GM23338 (cell line): Measurements from ENCODE around the gene CACNA1C. TPM values are rescaled to one million over a fixed set of nuclear protein-coding genes. Genes with fewer than 3 reads are reported as not detected.

Source experiments
- ATAC-seq: fragments of 200-7000 bp; cut with Tn5 transposase; 3 replicates; pipeline ENCODE4 v1.9.1; 2020
- DNase-seq: peaks from one replicate; pipeline ENCODE4 v3.0.0-alpha.2; 2015; ENCODE audit warnings: low spot score
- H2AFZ ChIP-seq: fragments of 200-600 bp; sonication (generic); 2 replicates; pipeline ENCODE4 v1.8.0; 2016; ENCODE audit warnings: antibody characterized with exemption, mild to moderate bottlenecking, moderate library complexity
- H3F3A ChIP-seq: fragments of 200-600 bp; sonication (generic); replicated peaks from 2 replicates; pipeline ENCODE4 v1.8.0; 2017; ENCODE audit warnings: antibody characterized with exemption, mixed run types, low read depth
- H3K27ac ChIP-seq: fragments of 200-600 bp; sonication (generic); 2 replicates; pipeline ENCODE4 v1.6.1; 2016; ENCODE audit warnings: low read depth
- H3K27me3 ChIP-seq: fragments of 200-600 bp; sonication (generic); 2 replicates; pipeline ENCODE4 v1.8.0; 2016; ENCODE audit warnings: mild to moderate bottlenecking, mixed run types, moderate library complexity; ENCODE audit not compliant: insufficient read depth
- H3K36me3 ChIP-seq: fragments of 200-600 bp; sonication (generic); 2 replicates; pipeline ENCODE4 v1.8.0; 2016; ENCODE audit warnings: mild to moderate bottlenecking; ENCODE audit not compliant: insufficient read depth
- H3K4me1 ChIP-seq: fragments of 200-600 bp; sonication (generic); 2 replicates; pipeline ENCODE4 v1.8.0; 2016; ENCODE audit warnings: mild to moderate bottlenecking, moderate library complexity; ENCODE audit not compliant: insufficient read depth
- H3K4me2 ChIP-seq: fragments of 200-600 bp; sonication (generic); 2 replicates; pipeline ENCODE4 v1.7.1; 2017; ENCODE audit warnings: mixed run types
- H3K4me3 ChIP-seq: fragments of 200-600 bp; sonication (generic); 2 replicates; pipeline ENCODE4 v1.6.1; 2016; ENCODE audit warnings: mixed run types
- H3K79me2 ChIP-seq: fragments of 200-600 bp; sonication (generic); replicated peaks from 2 replicates; pipeline ENCODE4 v1.8.0; 2017; ENCODE audit warnings: mild to moderate bottlenecking; ENCODE audit not compliant: insufficient read depth
- H3K9me2 ChIP-seq: fragments of 200-600 bp; sonication (generic); 2 replicates; pipeline ENCODE4 v1.8.0; 2017; ENCODE audit not compliant: insufficient read depth
- H4K20me1 ChIP-seq: fragments of 200-600 bp; sonication (generic); replicated peaks from 2 replicates; pipeline ENCODE4 v1.8.0; 2017; ENCODE audit warnings: mild to moderate bottlenecking; ENCODE audit not compliant: insufficient read depth
- H3K27ac Mint-ChIP-seq: 2 replicates; pipeline ENCODE4 v1.8.0; 2020; ENCODE audit warnings: inconsistent platforms, mild to moderate bottlenecking, moderate library complexity, mixed read lengths
- H3K27me3 Mint-ChIP-seq: 3 replicates; pipeline ENCODE4 v1.8.0; 2022; ENCODE audit warnings: low read depth, mild to moderate bottlenecking, moderate library complexity, mixed read lengths, inconsistent platforms; ENCODE audit not compliant: insufficient read depth, poor library complexity
- H3K36me3 Mint-ChIP-seq: 3 replicates; pipeline ENCODE4 v1.8.0; 2021; ENCODE audit warnings: low read depth, mild to moderate bottlenecking, inconsistent platforms, moderate library complexity, mixed read lengths
- H3K4me1 Mint-ChIP-seq: 3 replicates; pipeline ENCODE4 v1.8.0; 2020; ENCODE audit warnings: mild to moderate bottlenecking, inconsistent platforms, mixed read lengths
- H3K4me3 Mint-ChIP-seq: 3 replicates; pipeline ENCODE4 v1.8.0; 2021; ENCODE audit warnings: moderate library complexity, mild to moderate bottlenecking, inconsistent platforms, mixed read lengths
- H3K9me3 Mint-ChIP-seq: 3 replicates; pipeline ENCODE4 v1.8.0; 2020; ENCODE audit warnings: moderate library complexity, mild to moderate bottlenecking, inconsistent platforms, mixed read lengths
- CREB1 ChIP-seq: fragments of 250-450 bp; sonication (Bioruptor Pico); IDR thresholded peaks from 2 replicates; pipeline ENCODE4 v1.5.0; 2020; ENCODE audit warnings: low read depth, mild to moderate bottlenecking, moderate library complexity
- CTCF ChIP-seq, 2 experiments: fragments of 200-600 bp in 1 of 2; sonication (generic) in 1 of 2; conservative IDR thresholded peaks; 2 replicates each; pipeline versions ENCODE4 v1.5.1 to v1.6.1; 2016 to 2017; ENCODE audit warnings: antibody characterized with exemption in 2 of 2, low read depth in 2 of 2, mild to moderate bottlenecking in 2 of 2, moderate library complexity in 1 of 2
- ETS1 ChIP-seq: IDR thresholded peaks from 2 replicates; pipeline ENCODE4 v1.6.1; 2016; ENCODE audit warnings: antibody characterized with exemption
- EZH2 ChIP-seq: fragments of 200-600 bp; sonication (generic); IDR thresholded peaks from one replicate; pipeline ENCODE4 v1.8.0; 2017; ENCODE audit warnings: antibody characterized with exemption, mild to moderate bottlenecking, low read depth; ENCODE audit not compliant: unreplicated experiment
- EZH2phosphoT487 ChIP-seq: fragments of 200-600 bp; sonication (generic); IDR thresholded peaks from one replicate; pipeline ENCODE4 v1.8.1; 2018; ENCODE audit warnings: antibody characterized with exemption; ENCODE audit not compliant: unreplicated experiment
- JUNB ChIP-seq: IDR thresholded peaks from one replicate; pipeline ENCODE4 v1.6.1; 2016; ENCODE audit warnings: antibody characterized with exemption; ENCODE audit not compliant: unreplicated experiment
- NANOG ChIP-seq: IDR thresholded peaks from 2 replicates; pipeline ENCODE4 v1.6.1; 2016; ENCODE audit warnings: antibody characterized with exemption, borderline replicate concordance
- POLR2AphosphoS5 ChIP-seq: IDR thresholded peaks from 2 replicates; pipeline ENCODE4 v1.6.1; 2016; ENCODE audit warnings: antibody characterized with exemption, low read depth
- REST ChIP-seq: IDR thresholded peaks from one replicate; pipeline ENCODE4 v1.6.1; 2018; ENCODE audit warnings: antibody characterized with exemption; ENCODE audit not compliant: unreplicated experiment
- STAT1 ChIP-seq: IDR thresholded peaks from one replicate; pipeline ENCODE4 v1.6.1; 2016; ENCODE audit warnings: antibody characterized with exemption; ENCODE audit not compliant: unreplicated experiment
- ZNF114 ChIP-seq: fragments of 250-450 bp; sonication (Bioruptor Pico); IDR thresholded peaks from 2 replicates; pipeline ENCODE4 v1.5.0; 2020; ENCODE audit warnings: mild to moderate bottlenecking, moderate library complexity
- ZNF331 ChIP-seq: fragments of 250-450 bp; sonication (Bioruptor Pico); IDR thresholded peaks from 2 replicates; pipeline ENCODE4 v1.5.0; 2020; ENCODE audit warnings: low read depth, mild to moderate bottlenecking, moderate library complexity
- ZNF462 ChIP-seq: fragments of 250-450 bp; sonication (Bioruptor Pico); IDR thresholded peaks from 2 replicates; pipeline ENCODE4 v1.5.0; 2020; ENCODE audit warnings: mild to moderate bottlenecking, moderate library complexity
- polyA plus RNA-seq: library from polyadenylated mRNA; unstranded; fragments of >200 nt; fragmentation: Nextera tagmentation; extraction: Ambion mirVana; gene quantifications from 2 replicates; pipeline ENCODE4 v1.2.1, GENCODE V29; 2016
- total RNA-seq: library from RNA; depleted of rRNA; stranded (reverse); fragments of >200 nt; shearing (Covaris generic); gene quantifications from 2 replicates; pipeline ENCODE4 v1.2.3, GENCODE V29; 2014

The CACNA1C gene
- total and polyA plus RNA-seq, 2 experiments from 2014 or later = 0.78 to 2.1 TPM

GRCh38 chr12:2263901-2264300 lies 211.1 kb downstream of the CACNA1C start (continued):
- TF ChIP-seq ZNF462 (CRISPR knock-in tag) = no peak

- no peaks in the 10 kb centered on the region for H3K79me2 ChIP-seq
- no peak overlapping the region for H2AFZ ChIP-seq
- H3K4me3 ChIP-seq = no peak overlapping the region
- no peaks in the 10 kb centered on the region for H3K36me3 ChIP-seq
- Mint-ChIP-seq H3K36me3 (no peaks in the 10 kb centered on the region), H3K27me3 (peaks cover 3% of the 10 kb centered on the region), H3K4me3 (no peak overlapping the region), H3K9me3 (no peaks in the 10 kb centered on the region), H3K4me1 (peaks cover 19% of the 10 kb centered on the region; the same call in 2 of the 3 replicates), H3K27ac (no peak overlapping the region)
- no peak for ATAC-seq
- DNase-seq = no peak
- no peak overlapping the region for H3K4me2 ChIP-seq
- H3K9me2 ChIP-seq = no peaks in the 10 kb centered on the region
- no peaks in the 10 kb centered on the region for H4K20me1 ChIP-seq
- no peaks in the 10 kb centered on the region for H3K27me3 ChIP-seq
- no peaks in the 10 kb centered on the region for H3K4me1 ChIP-seq
- no peaks in the 10 kb centered on the region for H3F3A ChIP-seq
- no peak overlapping the region for H3K27ac ChIP-seq
- no peak for TF ChIP-seq CTCF (conservative IDR thresholded peaks at IDR 0.05; ENCODE audit: low read depth in 2 of 2)
- no peak for TF ChIP-seq CREB1 (CRISPR knock-in tag)
- TF ChIP-seq ZNF331 = no peak
- TF ChIP-seq POLR2AphosphoS5 = no peak
- TF ChIP-seq REST = no peak
- no peak for TF ChIP-seq STAT1
- no peak for TF ChIP-seq EZH2
- TF ChIP-seq ZNF114 = no peak
- TF ChIP-seq ETS1 = no peak
- TF ChIP-seq EZH2phosphoT487 = no peak
- TF ChIP-seq NANOG = no peak
- no peak for TF ChIP-seq JUNB
Observed at GRCh38 chr12:2264651-2265232, 212.0 kb downstream of the CACNA1C start.
